ENCODE results near the gene CCDC188.

The CCDC188 gene

DNA sequence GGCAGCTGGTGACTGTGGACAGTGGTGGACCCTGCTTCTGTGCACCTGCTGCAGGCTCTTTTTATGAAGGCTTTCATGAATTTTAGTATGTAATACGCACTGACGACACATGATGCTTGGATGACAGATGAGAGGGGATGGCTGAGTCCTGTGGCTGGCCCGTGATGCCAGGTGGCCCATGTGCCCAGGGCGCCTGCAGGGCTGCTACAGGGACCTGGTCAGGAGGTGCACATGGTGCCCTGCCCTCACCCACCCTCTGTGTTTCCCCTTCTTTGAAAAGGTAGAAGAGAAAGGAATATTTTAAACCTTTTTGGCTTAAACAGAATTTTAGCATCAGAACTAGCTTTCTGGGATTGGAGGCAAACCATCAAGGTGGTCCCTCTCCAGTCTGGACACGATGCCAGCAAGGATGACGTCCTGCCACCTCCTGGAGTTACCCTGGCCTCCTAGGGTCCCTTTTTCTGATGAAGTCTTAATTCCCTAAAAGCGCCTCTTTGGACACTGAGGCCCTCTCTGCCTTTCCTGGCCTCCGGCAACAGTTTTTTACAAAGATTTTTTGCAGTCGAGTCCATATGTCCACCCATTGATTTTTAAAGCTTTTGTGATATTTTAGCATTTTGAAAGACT, 40.4 kb downstream of the CCDC188 start:
- H3K9ac ChIP-seq (ENCODE audit: low read length), result no peak overlapping the region
- peak overlapping the region; percentile 72 for H3K27ac ChIP-seq (ENCODE audit: low read depth, low read length, poor library complexity, severe bottlenecking)
- H3K9me3 ChIP-seq (ENCODE audit: low read length), result no peaks in the 10 kb centered on the region
- no peaks in the 10 kb centered on the region for H3K27me3 ChIP-seq (ENCODE audit: insufficient read depth, low read length)
- peaks cover 6% of the 10 kb centered on the region; the same call in 1 of the 2 replicates for H3F3A ChIP-seq (ENCODE audit: insufficient read depth, low read length)
- no peaks in the 10 kb centered on the region for H3K9me2 ChIP-seq (ENCODE audit: low read depth, low read length)
- H3K4me2 ChIP-seq (ENCODE audit: low read length), result no peak overlapping the region
- H3K36me3 ChIP-seq (ENCODE audit: insufficient read depth, low read length), result peaks cover 93% of the 10 kb centered on the region
- H3K4me3 ChIP-seq (ENCODE audit: low read depth, low read length, poor library complexity, severe bottlenecking), result no peak overlapping the region
- no peaks in the 10 kb centered on the region for H3K79me2 ChIP-seq (ENCODE audit: insufficient read depth, low read length)
- TF ChIP-seq EZH2 (IDR thresholded peaks at IDR 0.05; ENCODE audit: borderline replicate concordance, low read length), result no peak
- TF ChIP-seq, protein P1, sequence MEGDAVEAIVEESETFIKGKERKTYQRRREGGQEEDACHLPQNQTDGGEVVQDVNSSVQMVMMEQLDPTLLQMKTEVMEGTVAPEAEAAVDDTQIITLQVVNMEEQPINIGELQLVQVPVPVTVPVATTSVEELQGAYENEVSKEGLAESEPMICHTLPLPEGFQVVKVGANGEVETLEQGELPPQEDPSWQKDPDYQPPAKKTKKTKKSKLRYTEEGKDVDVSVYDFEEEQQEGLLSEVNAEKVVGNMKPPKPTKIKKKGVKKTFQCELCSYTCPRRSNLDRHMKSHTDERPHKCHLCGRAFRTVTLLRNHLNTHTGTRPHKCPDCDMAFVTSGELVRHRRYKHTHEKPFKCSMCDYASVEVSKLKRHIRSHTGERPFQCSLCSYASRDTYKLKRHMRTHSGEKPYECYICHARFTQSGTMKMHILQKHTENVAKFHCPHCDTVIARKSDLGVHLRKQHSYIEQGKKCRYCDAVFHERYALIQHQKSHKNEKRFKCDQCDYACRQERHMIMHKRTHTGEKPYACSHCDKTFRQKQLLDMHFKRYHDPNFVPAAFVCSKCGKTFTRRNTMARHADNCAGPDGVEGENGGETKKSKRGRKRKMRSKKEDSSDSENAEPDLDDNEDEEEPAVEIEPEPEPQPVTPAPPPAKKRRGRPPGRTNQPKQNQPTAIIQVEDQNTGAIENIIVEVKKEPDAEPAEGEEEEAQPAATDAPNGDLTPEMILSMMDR (IDR thresholded peaks at IDR 0.05; ENCODE audit: low read length), result no peak
- no peak overlapping the region for H2AFZ ChIP-seq (ENCODE audit: low read length)
- peaks cover 19% of the 10 kb centered on the region for H3K4me1 ChIP-seq (ENCODE audit: insufficient read depth, low read length, severe bottlenecking)
- no peaks in the 10 kb centered on the region for H4K20me1 ChIP-seq (ENCODE audit: insufficient read depth, low read length)

DNA sequence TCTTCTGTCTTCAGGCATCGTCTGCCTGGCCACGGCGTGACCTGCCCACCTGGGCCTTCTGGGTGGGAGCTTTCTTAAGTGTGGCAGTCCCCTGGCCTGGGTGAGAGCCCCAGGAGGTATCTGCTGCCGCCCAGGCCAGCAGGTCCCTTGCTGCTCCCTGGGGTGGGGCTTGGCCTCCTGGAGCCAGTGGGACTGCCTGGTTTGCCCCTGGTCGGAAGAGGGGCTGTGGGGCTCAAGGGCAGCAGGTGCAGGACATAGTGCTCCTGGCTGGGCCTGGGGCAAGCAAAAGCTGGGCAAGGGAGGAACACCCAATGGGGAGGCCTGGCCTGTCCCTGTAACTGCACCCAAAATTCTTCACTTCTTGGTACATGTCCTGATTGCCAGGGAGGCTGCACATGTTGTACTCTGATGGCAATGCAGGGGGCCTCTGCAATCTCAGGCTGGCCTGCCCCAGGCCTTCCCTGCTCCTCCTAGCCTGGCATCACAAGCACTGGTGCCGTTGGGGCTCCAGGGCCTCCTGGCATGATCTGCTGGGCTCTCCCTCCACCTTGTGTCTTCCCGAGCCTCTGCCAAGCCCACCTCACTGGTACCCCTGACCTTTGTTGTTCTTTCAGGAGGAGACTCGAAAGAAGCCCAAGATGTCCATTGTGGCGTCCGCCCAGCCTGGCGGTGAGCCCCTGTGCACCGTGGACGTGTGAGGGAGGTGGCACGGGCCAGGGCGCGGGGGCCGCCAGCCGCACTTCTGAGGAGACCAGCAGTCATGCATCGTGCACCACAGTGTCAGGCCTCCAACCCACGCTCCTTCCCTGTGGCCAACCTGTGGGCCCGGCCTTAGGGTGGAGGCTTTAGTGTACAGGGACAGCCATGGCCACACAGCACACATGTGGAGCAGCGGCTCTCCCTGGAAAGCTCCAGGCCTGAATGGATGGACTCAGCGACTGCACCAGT, 41.2 kb downstream of the CCDC188 start:
- TF ChIP-seq, protein P1 (IDR thresholded peaks at IDR 0.05; ENCODE audit: low read length), result no peak
- no peak for TF ChIP-seq EZH2 (IDR thresholded peaks at IDR 0.05; ENCODE audit: borderline replicate concordance, low read length)
- Histone ChIP-seq H3K27ac (ENCODE audit: low read depth, low read length, poor library complexity, severe bottlenecking) (no peak overlapping the region), H3K4me2 (ENCODE audit: low read length) (no peak overlapping the region), H3K79me2 (ENCODE audit: insufficient read depth, low read length) (no peaks in the 10 kb centered on the region), H3K27me3 (ENCODE audit: insufficient read depth, low read length) (no peaks in the 10 kb centered on the region), H3K9me3 (ENCODE audit: low read length) (no peaks in the 10 kb centered on the region), H3K9ac (ENCODE audit: low read length) (no peak overlapping the region), H3F3A (ENCODE audit: insufficient read depth, low read length) (peaks cover 6% of the 10 kb centered on the region; the same call in 1 of the 2 replicates), H3K4me1 (ENCODE audit: insufficient read depth, low read length, severe bottlenecking) (peaks cover 14% of the 10 kb centered on the region), H3K9me2 (ENCODE audit: low read depth, low read length) (no peaks in the 10 kb centered on the region), H3K36me3 (ENCODE audit: insufficient read depth, low read length) (peaks cover 92% of the 10 kb centered on the region), H3K4me3 (ENCODE audit: low read depth, low read length, poor library complexity, severe bottlenecking) (no peak overlapping the region), H2AFZ (ENCODE audit: low read length) (no peak overlapping the region), H4K20me1 (ENCODE audit: insufficient read depth, low read length) (no peaks in the 10 kb centered on the region)

DNA sequence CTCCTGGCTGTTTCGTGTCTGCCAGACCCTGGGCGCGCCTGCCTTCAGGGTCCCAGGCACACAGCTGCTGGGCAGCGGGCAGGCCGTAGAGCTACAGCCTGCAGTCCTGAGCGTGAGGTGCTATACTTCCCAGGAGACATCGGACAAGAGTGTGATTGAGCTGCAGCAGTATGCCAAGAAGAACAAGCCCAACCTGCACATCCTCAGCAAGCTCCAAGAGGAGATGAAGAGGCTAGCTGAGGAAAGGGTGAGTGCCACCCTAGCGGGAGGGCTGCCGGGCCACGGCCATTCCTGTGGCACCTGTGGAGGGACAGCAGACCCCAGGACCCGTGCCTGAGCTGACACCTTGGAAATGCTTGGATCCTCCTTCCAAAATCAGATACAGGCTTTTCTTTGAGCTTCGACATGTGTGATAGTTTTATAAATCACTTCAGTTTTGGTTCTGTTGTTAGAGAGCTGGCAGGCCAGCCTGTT, 42.1 kb downstream of the CCDC188 start:
- no peaks in the 10 kb centered on the region for H3K79me2 ChIP-seq (ENCODE audit: insufficient read depth, low read length)
- peaks cover 87% of the 10 kb centered on the region for H3K36me3 ChIP-seq (ENCODE audit: insufficient read depth, low read length)
- H3K4me2 ChIP-seq (ENCODE audit: low read length), result no peak overlapping the region
- no peaks in the 10 kb centered on the region for H3K27me3 ChIP-seq (ENCODE audit: insufficient read depth, low read length)
- H3K4me3 ChIP-seq (ENCODE audit: low read depth, low read length, poor library complexity, severe bottlenecking), result no peak overlapping the region
- peaks cover 14% of the 10 kb centered on the region for H3K4me1 ChIP-seq (ENCODE audit: insufficient read depth, low read length, severe bottlenecking)
- H3F3A ChIP-seq (ENCODE audit: insufficient read depth, low read length), result peaks cover 6% of the 10 kb centered on the region; the same call in 1 of the 2 replicates
- H3K9ac ChIP-seq (ENCODE audit: low read length), result no peak overlapping the region
- no peak overlapping the region for H3K27ac ChIP-seq (ENCODE audit: low read depth, low read length, poor library complexity, severe bottlenecking)
- no peaks in the 10 kb centered on the region for H3K9me3 ChIP-seq (ENCODE audit: low read length)
- no peaks in the 10 kb centered on the region for H3K9me2 ChIP-seq (ENCODE audit: low read depth, low read length)
- H2AFZ ChIP-seq (ENCODE audit: low read length), result no peak overlapping the region
- TF ChIP-seq EZH2 (IDR thresholded peaks at IDR 0.05; ENCODE audit: borderline replicate concordance, low read length), result no peak
- TF ChIP-seq, protein P1 (IDR thresholded peaks at IDR 0.05; ENCODE audit: low read length), result no peak
- no peaks in the 10 kb centered on the region for H4K20me1 ChIP-seq (ENCODE audit: insufficient read depth, low read length)

Data from OCI-LY1 (cell line).